Measurements from ENCODE around the gene RRAGA.
"Not testable (repeated sequence)": the region's sequence is repeated elsewhere in the genome, so short reads cannot be mapped to it uniquely, and the experiment has no call there.

RRAGA gene, protein sequence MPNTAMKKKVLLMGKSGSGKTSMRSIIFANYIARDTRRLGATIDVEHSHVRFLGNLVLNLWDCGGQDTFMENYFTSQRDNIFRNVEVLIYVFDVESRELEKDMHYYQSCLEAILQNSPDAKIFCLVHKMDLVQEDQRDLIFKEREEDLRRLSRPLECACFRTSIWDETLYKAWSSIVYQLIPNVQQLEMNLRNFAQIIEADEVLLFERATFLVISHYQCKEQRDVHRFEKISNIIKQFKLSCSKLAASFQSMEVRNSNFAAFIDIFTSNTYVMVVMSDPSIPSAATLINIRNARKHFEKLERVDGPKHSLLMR

DNA sequence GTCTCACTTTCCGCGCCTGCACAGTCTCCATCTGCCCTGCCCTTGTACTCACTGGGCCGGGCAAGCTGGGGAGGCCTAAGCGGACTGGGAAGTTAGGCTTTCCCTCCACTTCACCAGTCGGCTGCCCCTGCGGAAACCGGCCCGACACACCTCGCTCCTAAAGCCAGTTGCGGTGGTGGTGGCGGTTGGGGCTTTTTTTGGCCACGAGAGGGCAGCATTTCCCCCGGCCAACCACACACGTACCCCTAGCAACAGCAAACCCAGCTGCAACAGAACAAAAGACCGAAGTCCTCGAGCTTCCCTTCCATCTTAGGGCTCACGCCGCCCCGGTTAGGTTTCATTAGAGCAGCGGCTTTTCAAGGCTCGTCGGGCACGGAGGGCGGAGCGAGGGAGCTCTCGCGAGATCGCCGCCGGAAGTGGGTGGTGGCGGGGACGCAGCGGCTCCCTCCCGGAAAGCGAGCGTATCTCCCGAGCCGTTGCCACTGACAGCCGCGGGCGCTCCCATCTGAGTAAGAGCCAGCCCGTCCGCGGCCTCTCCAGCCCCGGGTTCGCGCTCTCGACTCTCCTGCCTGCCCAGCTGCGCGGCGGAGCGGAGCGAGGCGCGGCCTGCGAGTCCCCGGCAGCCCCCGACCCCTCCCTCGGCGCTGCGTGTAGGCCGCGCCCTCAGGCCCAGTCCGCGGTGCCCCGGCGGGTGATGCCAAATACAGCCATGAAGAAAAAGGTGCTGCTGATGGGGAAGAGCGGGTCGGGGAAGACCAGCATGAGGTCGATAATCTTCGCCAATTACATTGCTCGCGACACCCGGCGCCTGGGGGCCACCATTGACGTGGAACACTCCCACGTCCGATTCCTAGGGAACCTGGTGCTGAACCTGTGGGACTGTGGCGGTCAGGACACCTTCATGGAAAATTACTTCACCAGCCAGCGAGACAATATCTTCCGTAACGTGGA lies at the start of gene RRAGA:
Gene RRAGA (plus strand): TSS at position 462 of the 951 bp plus-strand sequence. CDS start 233 bp downstream, at position 695.
- DNase-seq: peak; percentile 90

DNA sequence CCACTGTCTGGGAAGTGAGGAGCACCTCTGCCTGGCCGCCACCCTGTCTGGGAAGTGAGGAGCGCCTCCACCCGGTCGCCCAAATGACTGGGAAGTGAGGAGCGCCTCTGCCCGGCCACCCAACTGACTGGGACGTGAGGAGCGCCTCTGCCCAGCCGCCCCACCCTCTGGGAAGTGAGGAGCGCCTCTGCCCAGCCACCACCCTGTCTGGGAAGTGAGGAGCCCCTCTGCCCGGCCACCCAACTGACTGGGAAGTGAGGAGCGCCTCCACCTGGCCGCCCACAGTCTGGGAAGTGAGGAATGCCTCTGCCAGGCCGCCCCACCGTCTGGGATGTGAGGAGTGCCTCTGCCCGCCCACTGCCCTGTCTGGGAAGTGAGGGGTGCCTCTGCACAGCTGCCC lies 49.1 kb upstream of the RRAGA start:
- no peak for DNase-seq

DNA sequence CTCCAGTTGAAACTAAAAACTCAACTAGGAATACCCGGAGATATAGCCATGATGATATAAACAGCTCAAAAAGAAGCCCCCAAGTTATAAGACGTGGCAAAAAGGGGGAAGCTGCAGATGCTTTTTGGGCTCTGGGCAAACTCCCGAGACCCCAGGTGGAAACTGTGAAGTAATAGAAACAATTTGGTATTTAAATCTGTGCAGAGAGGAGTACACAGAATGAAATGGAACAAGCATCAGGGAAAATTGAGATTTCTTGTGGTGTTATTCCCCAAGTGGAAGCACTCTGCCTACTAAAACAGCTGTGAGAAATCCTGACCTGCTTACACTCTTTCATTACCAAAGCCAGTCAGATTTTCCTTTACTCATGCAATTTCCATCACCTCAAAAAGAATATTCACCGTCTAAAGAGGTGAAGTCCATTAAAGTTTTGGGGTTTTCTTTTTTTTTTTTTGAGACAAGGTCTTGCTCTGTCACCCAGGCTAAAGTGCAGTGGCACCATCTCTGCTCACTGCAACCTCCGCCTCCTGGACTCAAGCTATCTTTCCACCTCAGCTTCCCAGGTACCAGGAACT lies 39.7 kb upstream of the RRAGA start:
- no peak for DNase-seq

DNA sequence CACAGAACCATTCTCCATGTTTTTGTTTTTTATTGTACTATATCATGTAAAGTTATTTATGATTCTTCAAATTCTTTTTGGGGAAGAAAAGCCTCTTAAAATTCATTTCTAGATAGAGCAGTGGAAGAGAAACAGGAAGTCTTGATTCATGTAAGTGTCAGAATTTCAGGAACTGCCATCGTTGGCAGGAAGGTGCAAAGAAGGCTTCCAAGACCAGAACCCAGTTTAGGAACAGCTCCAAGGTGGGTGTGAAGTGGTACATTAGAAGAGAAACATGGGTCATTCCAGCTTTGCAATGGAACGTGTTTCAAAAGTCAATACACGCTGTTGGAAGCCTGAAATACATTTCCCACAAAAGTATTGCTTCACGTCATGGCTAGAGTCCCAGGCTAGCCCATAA lies 31.0 kb upstream of the RRAGA start:
- no peak for DNase-seq

DNA sequence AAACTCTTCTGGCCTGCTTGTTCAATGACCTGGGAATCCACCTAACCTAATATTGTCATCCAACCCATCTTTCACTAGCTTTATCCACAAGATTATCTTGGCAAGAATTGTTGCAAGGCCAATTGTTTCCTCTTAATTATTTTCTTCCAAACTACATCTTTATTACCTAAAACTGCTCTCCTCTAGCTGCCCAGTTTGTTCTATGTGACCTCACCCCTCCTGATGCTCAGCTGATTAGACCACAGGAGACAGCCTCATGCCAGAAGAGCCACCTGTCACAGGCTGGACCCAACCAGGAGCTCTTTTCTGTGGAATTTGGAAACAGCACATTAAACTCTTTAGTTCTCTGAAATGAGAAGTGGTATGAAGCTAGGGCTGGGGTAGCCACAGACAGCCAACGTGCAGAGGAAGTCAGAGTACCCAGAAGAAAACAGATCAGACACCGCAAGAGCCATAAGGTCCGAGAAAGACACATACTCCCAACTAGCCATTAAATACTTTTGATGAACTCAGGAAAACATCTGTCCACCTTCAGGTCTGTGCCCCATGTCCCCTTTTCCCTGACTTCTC lies 28.3 kb upstream of the RRAGA start:
- no peak for DNase-seq

DNA sequence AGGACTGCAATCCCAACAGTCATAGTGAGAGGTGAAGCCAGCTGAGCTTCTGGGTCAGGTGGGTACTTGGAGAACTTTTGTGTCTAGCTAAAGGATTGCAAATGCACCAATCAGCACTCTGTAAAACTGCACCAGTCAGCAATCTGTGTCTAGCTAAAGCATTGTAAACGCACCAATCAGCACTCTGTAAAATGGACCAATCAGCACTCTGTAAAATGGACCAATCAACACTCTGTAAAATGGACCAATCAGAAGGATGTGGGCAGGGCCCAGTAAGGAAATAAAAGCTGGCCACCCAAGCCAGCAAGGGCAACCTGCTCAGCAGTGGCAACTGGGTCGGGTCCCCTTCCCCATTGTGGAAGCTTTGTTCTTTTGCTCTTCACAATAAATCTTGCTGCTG lies 27.6 kb upstream of the RRAGA start:
- not testable (repeated sequence) for DNase-seq

DNA sequence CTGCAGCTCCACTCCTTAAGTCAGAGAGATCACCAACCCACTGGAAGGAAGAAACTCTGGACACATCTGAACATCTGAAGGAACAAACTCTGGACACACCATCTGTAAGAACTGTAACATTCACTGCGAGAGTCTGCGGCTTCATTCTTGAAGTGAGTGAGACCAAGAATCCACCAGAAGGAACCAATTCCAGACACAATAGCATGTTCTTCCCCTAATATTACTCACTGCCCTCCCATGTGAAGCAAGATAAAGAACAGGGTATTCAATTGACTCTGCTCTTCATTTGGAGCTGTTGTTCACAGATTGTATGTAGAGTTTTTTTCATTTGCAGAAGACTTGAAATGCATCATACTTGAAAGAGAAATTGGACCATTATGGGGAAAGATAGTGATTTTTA lies 27.0 kb upstream of the RRAGA start:
- DNase-seq: no peak

DNA sequence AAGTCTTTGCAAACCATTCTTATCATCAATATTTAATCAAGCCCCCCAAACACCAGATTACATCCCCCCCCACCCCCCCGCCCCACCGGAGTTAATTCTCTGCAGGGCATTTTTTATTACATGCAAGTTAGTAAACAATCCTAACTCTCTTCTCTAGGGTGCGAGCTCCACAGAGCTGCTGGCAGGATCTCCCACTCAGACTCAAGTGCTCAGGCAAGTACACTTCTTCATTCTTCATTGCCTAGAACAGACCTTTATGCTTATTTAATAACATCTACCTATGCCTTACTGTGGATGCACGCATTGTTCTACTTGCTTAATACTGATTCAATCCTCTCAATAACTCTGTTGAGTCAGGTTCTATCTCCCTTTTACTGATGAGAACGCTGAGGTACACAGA lies 26.1 kb upstream of the RRAGA start:
- no peak for DNase-seq

DNA sequence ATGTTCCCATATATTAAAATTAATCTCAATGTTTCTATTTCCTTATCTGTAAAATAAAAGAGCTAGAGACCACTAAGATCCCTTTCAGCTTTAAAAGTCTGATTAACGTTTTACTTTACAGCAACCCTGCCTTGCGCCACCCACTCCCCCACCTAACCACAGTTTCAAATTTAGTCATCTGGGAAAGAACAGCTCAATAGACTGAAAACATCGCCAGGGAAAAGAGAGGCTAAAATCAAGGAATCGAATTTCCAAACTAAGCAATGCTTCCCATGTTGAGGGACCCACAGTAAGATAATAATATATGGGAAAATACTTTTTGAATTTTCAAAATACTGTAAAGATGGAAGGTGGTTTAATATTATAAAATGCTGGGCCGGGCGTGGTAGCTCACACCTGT lies 22.9 kb upstream of the RRAGA start:
- no peak for DNase-seq

DNA sequence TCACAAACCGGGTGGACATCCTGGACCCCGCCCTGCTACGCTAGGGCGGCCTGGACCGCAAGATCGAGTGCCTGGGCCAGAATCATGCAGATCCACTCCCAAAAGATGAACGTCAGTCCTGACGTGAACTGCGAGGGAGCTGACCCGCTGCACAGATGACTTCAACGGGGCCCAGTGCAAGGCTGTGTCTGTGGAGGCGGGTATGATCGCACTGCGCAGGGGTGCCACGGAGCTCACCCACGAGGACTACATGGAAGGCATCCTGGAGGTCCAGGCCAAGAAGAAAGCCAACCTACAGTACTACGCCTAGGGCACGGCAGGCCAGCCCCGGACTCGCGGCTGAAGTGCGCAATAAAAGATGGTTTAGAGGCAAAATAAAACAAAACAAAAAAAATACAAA lies 21.4 kb upstream of the RRAGA start:
- no peak for DNase-seq

DNA sequence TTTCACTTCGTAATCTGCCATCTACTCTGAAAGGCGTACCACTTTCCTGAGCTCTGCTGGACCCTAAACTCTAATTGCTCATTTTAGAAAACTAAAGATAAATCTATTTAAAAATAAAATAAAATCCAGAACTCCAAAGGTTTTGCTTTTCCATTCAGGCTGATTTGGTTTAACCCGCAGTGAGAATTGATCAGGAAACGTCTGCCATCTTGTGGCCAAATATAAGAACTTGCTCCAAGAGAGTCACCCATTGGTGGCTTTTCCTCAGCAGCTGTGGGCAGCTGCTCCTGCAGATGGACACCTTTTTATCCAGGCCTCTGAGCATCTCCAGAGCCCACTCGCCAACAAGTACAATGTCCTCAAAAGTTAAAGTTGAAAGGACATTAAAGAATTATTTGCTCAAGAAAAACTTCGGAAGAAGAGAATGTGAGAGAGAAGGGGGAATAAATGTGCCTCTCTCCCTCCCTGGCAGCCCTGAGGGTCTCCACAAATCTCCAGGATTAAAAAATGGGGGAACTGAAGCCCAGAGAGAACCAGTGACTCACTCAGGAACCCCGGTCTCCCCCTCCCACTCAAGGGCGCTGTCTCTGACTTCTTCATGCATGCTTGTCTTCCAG lies 20.3 kb upstream of the RRAGA start:
- DNase-seq: peak; percentile 5

DNA sequence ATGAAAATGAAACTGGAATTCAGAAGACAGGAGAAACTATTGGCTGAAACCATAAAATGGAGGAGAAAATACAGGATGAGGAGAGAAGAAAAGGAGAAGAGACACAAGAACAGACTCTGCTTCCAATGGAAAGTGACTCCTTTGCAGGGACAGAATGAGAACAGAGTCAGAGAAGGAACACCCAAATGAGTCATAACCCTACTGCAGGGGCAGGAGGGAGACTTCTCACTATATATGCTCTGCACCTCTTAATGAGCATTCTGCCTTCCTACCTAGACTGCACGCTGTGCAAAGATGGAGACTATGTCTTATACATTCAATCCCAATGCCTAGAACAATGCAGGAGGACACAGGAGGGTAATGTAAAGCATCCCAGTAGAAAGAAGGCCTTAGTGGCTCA lies 18.3 kb upstream of the RRAGA start:
- DNase-seq: no peak

DNA sequence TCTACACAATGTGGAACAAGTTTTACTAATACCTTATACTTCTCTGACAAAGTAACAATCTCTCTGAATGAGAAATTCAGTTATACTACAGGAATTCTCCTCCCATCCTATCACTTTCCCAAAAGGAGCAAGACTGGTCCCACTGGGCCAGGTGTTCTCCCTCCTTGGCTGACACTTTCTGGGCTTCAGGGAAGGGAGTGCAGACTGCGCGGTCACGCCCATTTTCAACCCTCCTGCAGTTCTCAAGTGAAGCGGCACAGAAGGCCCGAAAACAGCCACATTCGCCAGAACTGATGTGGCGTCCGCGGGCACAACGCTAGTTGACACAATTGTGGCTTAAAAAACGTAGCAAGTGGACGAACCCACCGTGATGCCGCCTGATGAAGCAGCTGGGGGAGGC lies 16.8 kb upstream of the RRAGA start:
- DNase-seq: no peak

DNA sequence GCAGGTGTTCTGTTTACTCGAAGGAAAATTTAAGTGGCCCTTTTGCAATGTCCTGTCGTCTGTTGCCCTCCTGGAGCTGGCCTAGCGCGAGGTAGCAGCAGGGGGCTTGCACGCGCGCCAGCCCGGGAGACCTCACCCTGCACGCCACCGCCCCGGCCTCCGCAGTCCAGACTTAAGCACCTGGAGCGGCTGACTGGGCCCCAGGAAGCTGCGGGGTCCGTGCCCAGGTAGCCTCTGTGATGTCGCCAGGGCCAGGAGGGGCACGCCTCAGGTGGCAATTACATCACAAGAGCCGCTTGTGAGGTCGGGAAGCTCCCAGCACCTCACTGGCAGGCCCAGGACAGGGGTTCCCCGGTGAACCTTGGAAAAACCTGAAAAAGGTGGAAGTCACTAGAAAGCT lies 16.2 kb upstream of the RRAGA start, which contains the start of gene SAXO1:
Gene SAXO1 (minus strand): TSS at position 195 of the 400 bp plus-strand sequence. CDS start 301 bp downstream, outside the sequence.
- DNase-seq: no peak

DNA sequence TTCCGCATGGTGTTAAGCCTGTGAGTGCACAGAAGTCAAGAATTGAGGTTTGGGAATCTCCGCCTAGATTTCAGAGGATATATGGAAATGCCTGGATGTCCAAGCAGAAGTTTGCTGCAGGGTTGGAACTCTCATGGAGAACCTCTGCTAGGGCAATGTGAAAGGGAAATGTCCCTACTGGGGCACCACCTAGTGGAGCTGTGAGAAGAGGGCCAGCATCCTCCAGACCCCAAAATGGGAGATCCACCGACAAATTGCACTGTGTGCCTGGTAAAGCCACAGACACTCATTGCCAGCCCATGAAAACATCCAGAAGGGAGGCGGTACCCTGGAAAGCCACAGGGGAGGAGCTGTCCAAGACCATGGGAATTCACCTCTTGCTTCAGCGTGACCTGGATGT lies 12.6 kb upstream of the RRAGA start:
- no peak for DNase-seq

DNA sequence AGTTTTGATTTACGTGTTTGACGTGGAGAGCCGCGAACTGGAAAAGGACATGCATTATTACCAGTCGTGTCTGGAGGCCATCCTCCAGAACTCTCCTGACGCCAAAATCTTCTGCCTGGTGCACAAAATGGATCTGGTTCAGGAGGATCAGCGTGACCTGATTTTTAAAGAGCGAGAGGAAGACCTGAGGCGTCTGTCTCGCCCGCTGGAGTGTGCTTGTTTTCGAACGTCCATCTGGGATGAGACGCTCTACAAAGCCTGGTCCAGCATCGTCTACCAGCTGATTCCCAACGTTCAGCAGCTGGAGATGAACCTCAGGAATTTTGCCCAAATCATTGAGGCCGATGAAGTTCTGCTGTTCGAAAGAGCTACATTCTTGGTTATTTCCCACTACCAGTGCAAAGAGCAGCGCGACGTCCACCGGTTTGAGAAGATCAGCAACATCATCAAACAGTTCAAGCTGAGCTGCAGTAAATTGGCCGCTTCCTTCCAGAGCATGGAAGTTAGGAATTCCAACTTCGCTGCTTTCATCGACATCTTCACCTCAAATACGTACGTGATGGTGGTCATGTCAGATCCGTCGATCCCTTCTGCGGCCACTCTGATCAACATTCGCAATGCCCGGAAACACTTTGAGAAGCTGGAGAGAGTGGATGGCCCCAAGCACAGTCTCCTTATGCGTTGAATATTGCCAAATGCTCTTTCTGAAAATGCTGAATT lies 850 bp downstream of the RRAGA start:
- DNase-seq: no peak

DNA sequence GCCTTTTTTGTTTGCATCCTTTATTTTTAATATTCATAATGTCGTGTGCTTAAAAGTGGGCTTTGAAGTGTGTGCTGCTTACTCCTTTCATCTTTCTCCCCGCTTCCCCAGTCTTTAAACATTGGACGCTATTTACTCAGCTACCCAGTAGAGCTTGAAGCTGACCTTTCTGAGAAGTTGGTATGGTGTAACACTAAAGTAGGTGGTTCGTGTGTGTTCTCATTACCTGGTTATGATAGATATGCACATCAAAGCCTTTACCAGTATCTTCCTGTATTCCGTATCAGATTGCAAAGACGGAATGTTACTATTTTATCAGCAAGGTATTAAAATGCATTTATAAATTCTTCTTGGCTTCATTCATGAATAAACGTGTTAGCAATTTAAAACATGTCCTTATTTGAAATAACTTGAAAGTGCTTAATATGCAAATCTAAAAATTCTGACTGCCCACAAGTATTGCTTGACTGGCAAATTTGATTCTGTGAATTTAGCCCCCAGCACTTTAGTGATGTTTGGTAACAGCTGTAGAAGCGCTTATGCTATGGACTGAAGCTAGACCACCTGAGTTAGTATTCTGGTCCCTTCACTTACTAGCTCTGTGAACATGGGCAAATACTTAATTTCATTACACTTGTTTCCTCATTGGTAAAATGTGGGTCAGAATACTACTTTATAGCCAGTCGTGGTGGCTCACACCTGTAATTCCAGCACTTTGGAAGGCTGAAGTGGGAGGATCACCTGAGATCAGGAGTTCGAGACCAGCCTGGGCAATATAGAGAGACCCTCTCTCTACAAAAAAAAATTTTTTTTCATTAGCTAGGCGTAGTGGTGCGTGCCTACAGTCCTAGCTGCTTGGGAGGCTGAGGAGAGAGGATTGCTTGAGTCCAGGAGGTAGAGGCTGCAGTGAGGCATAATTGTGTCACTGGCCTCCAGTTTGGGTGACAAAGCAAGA lies 1.7 kb downstream of the RRAGA start:
- DNase-seq: no peak

DNA sequence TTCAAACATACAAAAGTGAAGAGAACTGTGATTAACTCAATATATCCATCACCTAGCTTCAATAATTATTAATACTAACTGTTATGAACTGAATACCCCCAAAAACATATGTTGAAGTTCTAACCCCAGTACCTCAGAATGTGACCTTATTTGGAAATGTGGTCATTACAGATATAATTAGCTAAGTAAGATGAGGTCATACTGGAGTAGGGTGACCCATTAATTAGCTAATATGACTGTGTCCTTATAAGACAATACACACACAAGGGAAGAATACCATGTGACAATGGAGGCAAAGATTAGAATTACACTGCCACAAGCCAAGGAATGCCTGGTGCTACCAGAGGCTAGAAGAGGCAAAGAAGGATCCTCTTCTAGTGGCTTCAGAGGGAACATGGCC lies 7.8 kb downstream of the RRAGA start:
- no peak for DNase-seq

DNA sequence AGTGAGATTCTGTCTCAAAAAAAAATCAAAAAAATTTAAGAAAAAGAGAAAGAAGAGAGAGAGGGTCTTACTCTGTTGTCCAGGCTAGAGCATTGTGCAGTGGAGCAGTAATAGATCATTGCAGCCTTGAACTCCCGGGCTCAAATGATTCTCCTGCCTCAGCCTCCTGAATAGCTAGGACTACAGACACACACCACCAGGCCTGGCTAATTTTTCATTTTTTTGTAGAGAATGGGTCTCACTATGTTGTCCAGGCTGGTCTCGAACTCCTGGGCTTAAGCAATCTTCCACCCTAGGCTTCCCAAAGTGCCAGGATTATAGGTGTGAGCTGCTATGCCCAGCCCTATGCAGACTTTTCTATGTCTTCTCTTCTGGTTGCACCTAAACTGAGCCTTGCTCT lies 25.0 kb downstream of the RRAGA start:
- no peak for DNase-seq

DNA sequence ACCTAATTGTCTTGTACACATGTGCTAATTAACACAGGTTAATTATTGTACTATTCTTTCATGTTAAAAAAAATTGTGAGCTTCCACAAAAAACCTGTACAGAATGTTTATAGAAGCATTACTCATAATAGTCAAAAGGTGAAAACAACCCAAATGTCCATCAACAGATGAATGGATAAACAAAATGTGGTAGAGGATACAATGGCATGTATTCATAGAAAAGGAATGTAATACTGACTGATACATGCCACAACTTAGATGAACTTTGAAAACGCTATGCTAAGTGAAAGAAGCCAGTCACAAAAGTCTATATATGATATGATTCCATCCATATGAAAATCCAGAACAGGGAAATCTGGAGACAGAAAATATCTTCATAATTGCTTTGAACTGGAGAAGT lies 25.6 kb downstream of the RRAGA start:
- DNase-seq: no peak

DNA sequence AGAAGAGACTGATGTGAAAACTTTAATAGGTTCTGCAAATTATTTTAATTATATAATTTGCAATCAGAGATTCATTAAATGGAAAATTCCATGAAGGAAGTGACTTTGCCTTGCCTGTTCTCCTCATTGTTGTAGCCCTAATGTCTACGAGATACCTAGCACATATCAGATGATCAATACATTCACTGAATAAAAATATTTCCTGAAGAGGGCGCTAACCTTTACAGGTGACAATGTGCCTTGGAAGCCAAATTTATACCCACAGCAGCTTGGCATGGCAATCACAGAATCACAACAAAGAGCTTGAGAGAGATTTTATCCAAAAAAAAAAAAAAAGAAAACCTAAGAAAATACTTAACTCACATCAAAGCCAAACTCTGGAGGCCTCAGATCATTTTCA lies 36.1 kb downstream of the RRAGA start:
- DNase-seq: no peak

Measured in GDM1 (cell line).